Smooth muscle cell (in vitro differentiated cells): ENCODE measurements around the gene ARAP1. TPM values are rescaled to one million over a fixed set of nuclear protein-coding genes. Genes with fewer than 3 reads are reported as not detected.

Experiments
- DNase-seq: peaks from one replicate; lab custom pipeline; 2025; ENCODE audit not compliant: unreplicated experiment; lab: John Stamatoyannopoulos, UW
- H2AFZ ChIP-seq: fragments of 200-600 bp; sonication (generic); 2 replicates; pipeline ENCODE4 v1.6.0; 2016; ENCODE audit warnings: antibody characterized with exemption, low read depth, mild to moderate bottlenecking
- H3F3A ChIP-seq: fragments of 200-600 bp; sonication (generic); 2 replicates; pipeline ENCODE4 v1.6.0; 2017; ENCODE audit warnings: antibody characterized with exemption, low read depth
- H3K27ac ChIP-seq: fragments of 200-600 bp; sonication (generic); 2 replicates; pipeline ENCODE4 v1.5.1; 2016; ENCODE audit warnings: low read depth, mild to moderate bottlenecking
- H3K27me3 ChIP-seq: fragments of 200-600 bp; sonication (generic); 2 replicates; pipeline ENCODE4 v1.6.1; 2016; ENCODE audit warnings: low read depth, mild to moderate bottlenecking
- H3K36me3 ChIP-seq: fragments of 200-600 bp; sonication (generic); 2 replicates; pipeline ENCODE4 v1.5.1; 2016; ENCODE audit warnings: low read depth
- H3K4me1 ChIP-seq: fragments of 200-600 bp; sonication (generic); 2 replicates; pipeline ENCODE4 v1.5.1; 2016; ENCODE audit warnings: low read depth
- H3K4me2 ChIP-seq: fragments of 200-600 bp; sonication (generic); 2 replicates; pipeline ENCODE4 v1.6.0; 2016; ENCODE audit warnings: mild to moderate bottlenecking
- H3K4me3 ChIP-seq: fragments of 200-600 bp; sonication (generic); 2 replicates; pipeline ENCODE4 v1.5.1; 2016; ENCODE audit warnings: mild to moderate bottlenecking
- H3K79me2 ChIP-seq: fragments of 200-600 bp; sonication (generic); 2 replicates; pipeline ENCODE4 v1.6.0; 2016; ENCODE audit warnings: low read depth, mild to moderate bottlenecking
- H3K9ac ChIP-seq: fragments of 200-600 bp; sonication (generic); 2 replicates; pipeline ENCODE4 v1.6.0; 2016; ENCODE audit warnings: low read depth
- H3K9me3 ChIP-seq: fragments of 200-600 bp; sonication (generic); replicated peaks from 2 replicates; pipeline ENCODE4 v1.5.1; 2016; ENCODE audit warnings: low read depth
- H4K20me1 ChIP-seq: fragments of 200-600 bp; sonication (generic); 2 replicates; pipeline ENCODE4 v1.6.0; 2016; ENCODE audit warnings: low read depth
- whole genome bisulfite sequencing: methylation state at CpG from one replicate; pipeline ENCODE4 v1.1.7; 2016; ENCODE audit warnings: low lambda C conversion rate; 5-methylcytosine and 5-hydroxymethylcytosine counted together
- polyA plus RNA-seq: library from polyadenylated mRNA; unstranded; fragments of >200 nt; fragmentation: Nextera tagmentation; extraction: Ambion mirVana; gene quantifications from 2 replicates; pipeline ENCODE4 v1.2.1, GENCODE V29; 2016
- total RNA-seq: library from RNA; depleted of rRNA; stranded (reverse); fragments of >200 nt; gene quantifications from 2 replicates; pipeline ENCODE4 v1.2.3, GENCODE V29; 2014
- TF ChIP-seq, protein P1 (sequence below): fragments of 200-600 bp; sonication (generic); IDR thresholded peaks from 2 replicates; pipeline ENCODE4 v1.5.1; 2017; ENCODE audit warnings: borderline replicate concordance, mild to moderate bottlenecking, antibody characterized with exemption; ENCODE audit not compliant: insufficient read depth, poor library complexity, severe bottlenecking

ARAP1 gene
- total and polyA plus RNA-seq, 2 experiments from 2014 or later, result 45.2 to 45.6 TPM

DNA sequence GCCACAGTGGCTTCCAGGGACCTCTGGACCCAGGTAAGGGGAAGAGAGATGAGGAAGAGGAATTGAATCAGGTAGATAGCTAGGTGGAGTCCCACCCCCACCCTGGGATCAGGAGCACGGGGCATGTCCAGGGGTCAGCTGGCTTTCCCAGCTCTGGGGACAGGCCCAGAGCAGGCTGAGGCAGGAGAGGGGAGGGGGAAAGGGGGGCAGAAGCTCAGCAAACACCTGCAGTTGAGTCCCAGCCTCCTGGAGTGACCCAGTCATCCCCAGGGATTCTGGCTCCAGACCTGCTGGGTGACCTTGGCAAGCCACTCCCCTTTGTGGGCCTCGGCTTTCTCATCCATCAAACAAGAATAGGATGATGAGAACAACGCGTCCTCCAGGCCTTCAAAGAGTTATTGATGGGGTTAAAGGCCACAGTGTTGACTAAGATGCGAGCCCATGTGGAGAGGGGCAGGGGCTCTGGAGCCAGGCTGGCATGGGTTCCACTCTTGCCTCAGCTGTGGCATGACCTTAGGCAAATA lies 25.6 kb upstream of the ARAP1 start:
- DNase-seq, result no peak
- TF ChIP-seq, protein P1, sequence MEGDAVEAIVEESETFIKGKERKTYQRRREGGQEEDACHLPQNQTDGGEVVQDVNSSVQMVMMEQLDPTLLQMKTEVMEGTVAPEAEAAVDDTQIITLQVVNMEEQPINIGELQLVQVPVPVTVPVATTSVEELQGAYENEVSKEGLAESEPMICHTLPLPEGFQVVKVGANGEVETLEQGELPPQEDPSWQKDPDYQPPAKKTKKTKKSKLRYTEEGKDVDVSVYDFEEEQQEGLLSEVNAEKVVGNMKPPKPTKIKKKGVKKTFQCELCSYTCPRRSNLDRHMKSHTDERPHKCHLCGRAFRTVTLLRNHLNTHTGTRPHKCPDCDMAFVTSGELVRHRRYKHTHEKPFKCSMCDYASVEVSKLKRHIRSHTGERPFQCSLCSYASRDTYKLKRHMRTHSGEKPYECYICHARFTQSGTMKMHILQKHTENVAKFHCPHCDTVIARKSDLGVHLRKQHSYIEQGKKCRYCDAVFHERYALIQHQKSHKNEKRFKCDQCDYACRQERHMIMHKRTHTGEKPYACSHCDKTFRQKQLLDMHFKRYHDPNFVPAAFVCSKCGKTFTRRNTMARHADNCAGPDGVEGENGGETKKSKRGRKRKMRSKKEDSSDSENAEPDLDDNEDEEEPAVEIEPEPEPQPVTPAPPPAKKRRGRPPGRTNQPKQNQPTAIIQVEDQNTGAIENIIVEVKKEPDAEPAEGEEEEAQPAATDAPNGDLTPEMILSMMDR, result no peak
- Histone ChIP-seq H3F3A (peaks cover 14% of the 10 kb centered on the region), H3K79me2 (peaks cover 10% of the 10 kb centered on the region), H3K27me3 (no peaks in the 10 kb centered on the region), H3K36me3 (no peaks in the 10 kb centered on the region), H3K4me1 (peaks cover 23% of the 10 kb centered on the region), H3K4me3 (no peak overlapping the region), H3K9ac (no peak overlapping the region), H3K27ac (no peak overlapping the region), H2AFZ (no peak overlapping the region), H3K9me3 (no peaks in the 10 kb centered on the region), H4K20me1 (peaks cover 9% of the 10 kb centered on the region), H3K4me2 (no peak overlapping the region)
- 73% methylated on average over 5 of the region's 5 CpGs for WGBS

DNA sequence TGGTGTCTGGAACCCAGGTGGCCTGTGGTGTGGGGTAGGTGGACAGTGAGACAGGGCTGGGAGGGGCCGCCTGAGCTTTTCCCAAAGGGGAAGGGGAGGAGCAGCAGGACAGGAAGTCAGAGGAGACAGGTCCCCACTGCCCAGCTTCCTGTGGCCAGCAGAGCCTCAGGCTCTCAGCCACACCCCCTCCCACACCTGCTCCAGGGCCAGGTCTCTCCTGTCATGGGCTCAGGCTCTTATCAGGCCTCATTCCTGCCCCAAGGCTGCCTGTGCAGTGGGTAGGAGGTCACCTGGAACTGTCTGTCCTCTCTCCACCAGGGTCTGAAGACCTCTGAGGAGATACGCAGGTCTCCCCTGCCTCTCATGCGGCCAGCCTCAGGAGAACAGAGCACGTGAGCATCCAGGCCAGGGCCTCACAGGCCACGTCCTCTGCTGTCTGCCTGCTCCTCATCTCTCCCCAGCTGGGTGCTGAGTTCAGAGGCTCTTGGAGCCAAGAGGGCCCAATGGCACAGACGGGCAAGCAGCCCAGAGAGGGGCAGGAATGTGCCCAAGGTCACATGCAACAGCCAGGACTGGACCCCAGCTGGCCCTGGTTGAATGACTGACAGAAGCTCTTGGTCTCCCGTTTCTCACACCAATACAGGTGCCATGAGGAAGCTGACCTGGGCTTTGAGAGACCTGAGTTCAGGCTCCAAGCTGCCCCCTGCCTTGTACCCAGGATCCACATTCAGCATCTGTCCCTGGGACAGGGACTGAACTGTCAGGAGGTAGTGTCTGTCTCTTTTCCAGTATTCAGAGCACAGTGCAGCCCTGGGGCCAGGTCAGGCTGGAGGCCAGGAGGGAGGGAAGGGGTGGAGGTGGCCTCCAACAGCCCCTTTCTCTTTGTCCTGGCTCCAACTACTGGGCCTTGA lies 24.9 kb upstream of the ARAP1 start:
- Histone ChIP-seq H2AFZ (no peak overlapping the region), H3K79me2 (peaks cover 10% of the 10 kb centered on the region), H3K27ac (no peak overlapping the region), H3K9me3 (no peaks in the 10 kb centered on the region), H3F3A (peaks cover 17% of the 10 kb centered on the region), H3K4me1 (peaks cover 23% of the 10 kb centered on the region), H3K36me3 (no peaks in the 10 kb centered on the region), H3K4me3 (no peak overlapping the region), H3K9ac (no peak overlapping the region), H4K20me1 (peaks cover 9% of the 10 kb centered on the region), H3K27me3 (no peaks in the 10 kb centered on the region), H3K4me2 (no peak overlapping the region)
- TF ChIP-seq, protein P1, result no peak
- 84% methylated on average over 7 of the region's 7 CpGs for WGBS
- DNase-seq, result no peak

DNA sequence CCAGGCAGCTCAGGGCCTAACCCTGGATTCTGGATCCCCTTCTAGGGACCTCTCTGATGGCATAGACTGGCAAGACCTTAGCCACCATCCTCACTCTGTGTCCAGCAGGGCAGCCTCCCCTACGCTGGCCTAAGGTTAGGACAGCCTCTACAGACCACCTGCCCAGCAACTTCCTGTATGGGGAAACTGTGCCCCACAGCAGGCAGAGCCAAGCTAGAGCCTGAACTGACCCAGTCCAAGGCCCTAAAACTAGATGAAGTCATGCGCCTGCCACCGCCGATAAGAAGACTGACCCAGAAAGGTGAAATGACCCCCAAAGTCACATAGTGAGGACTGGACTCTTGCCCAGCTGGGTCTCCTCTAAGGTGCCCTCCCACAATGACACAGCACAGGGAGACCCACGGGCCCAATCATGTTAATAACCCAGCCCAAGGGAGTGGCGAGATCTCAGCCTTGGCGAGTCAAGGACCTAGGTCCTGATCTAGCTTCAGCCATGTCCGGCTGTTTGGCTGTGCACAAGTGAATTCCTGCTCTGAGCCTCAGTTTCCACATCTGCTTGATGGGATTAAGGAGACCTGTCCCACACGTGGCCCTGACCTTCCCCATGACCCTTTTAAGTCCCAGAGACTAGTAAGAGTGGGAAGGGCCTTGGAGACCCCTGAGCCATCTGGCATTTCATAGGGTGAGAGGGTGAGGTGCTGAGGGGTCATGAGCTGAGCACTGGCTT lies 24.1 kb upstream of the ARAP1 start:
- peaks cover 19% of the 10 kb centered on the region for H3K4me1 ChIP-seq
- 89% methylated on average over 9 of the region's 9 CpGs for WGBS
- TF ChIP-seq, protein P1, result no peak
- H3F3A ChIP-seq, result peaks cover 18% of the 10 kb centered on the region
- H4K20me1 ChIP-seq, result peaks cover 9% of the 10 kb centered on the region
- no peaks in the 10 kb centered on the region for H3K9me3 ChIP-seq
- H3K27ac ChIP-seq, result peak overlapping the region; percentile 3
- no peaks in the 10 kb centered on the region for H3K36me3 ChIP-seq
- H3K79me2 ChIP-seq, result peaks cover 10% of the 10 kb centered on the region
- no peak overlapping the region for H3K4me3 ChIP-seq
- no peak for DNase-seq
- H3K9ac ChIP-seq, result no peak overlapping the region
- no peak overlapping the region for H3K4me2 ChIP-seq
- H2AFZ ChIP-seq, result no peak overlapping the region
- no peaks in the 10 kb centered on the region for H3K27me3 ChIP-seq
